Stimulated activated CD8-positive, alpha-beta memory T cell treated with anti-CD3 and anti-CD28 coated beads, Interleukin-2, amount 100 ng/mL, for 48 hours (primary cell): ENCODE data around the gene RFLNA.

Experiments used
- DNase-seq, 2 donors: peaks; one replicate each; pipeline ENCODE4 v3.0.0-alpha.2; 2020; ENCODE audit warnings: low read depth in 2 of 2

Gene RFLNA

DNA sequence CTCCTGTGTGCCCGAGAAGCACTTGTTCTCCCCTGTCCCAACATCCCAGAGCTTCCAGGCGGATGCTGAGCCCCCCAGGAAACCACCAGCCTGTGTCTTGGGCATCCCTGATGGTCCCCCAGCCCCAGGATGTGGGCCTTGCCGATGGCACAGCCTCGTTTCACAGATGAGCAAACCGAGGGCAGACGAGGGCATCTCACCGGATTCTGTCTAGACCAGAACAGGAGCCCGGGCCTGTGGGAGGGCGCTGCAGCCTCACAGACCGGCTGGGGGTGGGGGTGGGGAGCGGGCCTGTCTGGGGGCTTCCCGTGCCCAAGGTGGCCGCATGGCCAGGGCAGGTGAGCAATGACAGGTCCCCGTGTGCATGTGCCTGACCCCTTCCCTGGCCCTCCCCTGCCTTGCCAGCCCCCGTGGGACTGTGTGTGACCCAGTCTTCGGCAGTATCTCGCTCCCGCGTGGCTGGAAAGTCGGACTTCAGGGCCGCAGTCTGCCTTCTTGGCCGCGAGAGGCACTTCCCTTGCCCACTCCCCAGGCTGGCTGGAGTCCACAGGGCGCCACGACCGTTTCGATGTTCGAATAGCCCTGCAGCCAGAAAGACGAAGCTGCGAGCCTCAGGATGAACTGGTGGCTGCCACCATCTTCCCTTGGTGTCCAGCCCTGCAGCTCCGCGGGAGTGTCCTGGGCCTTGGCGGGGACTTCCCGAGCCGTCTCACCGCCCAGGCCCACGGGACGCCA is 8.9 kb downstream of the RFLNA start:
- DNase-seq = no peak

DNA sequence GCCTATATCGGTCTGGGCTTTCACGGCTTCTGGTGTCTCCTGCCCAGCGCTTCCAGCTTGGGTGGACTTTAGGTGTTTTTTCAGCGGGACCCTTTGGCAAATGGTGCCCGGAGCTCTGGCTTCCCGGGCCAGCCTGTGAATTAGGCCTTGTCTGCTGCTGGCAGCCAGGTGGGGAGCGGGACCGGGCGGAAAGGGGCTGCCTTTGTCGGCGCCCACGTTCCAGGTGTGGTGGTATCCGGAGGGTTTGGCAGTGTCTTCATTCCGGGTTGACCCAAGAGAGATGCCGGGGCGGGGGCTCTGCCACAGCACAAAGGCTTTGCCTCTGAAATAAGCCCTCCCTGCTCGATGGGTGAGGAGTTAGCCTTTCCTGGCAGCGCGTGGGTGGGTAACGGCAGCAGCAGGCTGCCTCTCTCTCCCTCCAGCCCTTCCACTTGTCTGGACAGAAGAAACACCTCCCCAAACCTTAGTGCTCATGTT is 9.5 kb downstream of the RFLNA start:
- no peak for DNase-seq

GRCh38 chr12:124305136-124305535 is 10.2 kb downstream of the RFLNA start:
- no peak for DNase-seq

- no peak for DNase-seq
Measured at GRCh38 chr12:124305776-124306685, 11.1 kb downstream of the RFLNA start.

- DNase-seq = no peak
Measured at GRCh38 chr12:124306686-124307555, 12.0 kb downstream of the RFLNA start.

- no peak for DNase-seq
Measured at GRCh38 chr12:124307556-124307825, 12.6 kb downstream of the RFLNA start.

DNA sequence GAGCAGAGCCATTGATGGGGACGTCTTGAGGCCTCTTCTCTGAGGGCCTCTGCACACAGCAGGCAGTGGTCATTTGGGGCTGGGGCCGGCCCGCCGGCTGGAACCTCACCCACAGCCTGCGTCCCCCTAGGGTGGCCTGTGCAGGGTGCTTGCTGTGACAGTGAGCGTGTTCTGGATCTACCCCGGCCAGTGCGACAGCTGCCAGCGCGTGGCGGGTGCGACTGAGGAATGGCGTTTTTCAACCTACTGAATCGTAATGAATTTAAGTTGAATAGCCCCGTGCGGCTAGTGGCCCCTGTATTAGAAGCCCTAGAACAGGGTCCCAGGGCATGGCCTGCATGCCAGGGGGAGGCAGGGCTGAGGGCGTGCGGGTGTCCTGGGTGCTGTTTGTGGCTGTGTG is 13.8 kb downstream of the RFLNA start:
- no peak for DNase-seq

GRCh38 chr12:124309231-124309630 is 14.3 kb downstream of the RFLNA start:
- no peak for DNase-seq

DNA sequence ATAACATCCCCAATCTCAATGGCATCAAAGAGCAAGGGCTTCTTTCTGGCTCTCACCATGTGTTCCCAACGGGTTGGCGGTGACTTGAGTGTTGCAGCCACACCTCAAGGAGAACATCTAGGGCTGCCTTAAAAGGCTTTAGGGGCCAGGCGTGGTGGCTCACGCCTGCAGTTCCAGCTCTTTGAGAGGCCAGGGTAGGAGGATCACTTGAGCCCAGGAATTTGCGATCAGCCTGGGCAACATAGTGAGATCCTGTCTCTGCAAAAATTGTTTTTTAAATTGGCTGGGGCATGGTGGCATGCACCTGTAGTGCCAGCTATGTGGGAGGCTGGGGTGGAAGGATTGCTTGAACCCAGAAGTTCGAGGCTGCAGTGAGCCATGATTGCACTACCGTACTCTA is 14.9 kb downstream of the RFLNA start:
- no peak for DNase-seq

GRCh38 chr12:124310178-124310577 is 15.3 kb downstream of the RFLNA start:
- no peak for DNase-seq

DNA sequence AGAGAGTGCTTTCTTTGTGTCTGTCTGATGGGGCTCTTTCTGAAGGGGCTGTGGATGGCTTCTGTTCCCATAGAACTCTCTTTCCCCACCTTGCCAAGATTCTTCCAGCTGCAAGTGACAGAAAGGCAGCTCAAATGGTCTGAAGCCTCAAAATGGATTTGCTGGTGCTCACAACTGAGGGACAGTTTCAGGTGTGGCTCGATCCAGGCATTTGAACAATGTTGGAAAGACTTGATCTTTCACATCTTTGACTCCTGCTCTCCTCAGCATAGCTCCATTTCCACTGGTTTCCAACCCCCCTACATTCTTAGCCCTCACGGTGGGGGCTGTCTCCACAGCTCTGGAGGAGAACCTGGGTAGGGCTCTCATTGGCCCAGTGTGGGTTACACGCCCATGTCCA is 15.9 kb downstream of the RFLNA start:
- DNase-seq = no peak

DNA sequence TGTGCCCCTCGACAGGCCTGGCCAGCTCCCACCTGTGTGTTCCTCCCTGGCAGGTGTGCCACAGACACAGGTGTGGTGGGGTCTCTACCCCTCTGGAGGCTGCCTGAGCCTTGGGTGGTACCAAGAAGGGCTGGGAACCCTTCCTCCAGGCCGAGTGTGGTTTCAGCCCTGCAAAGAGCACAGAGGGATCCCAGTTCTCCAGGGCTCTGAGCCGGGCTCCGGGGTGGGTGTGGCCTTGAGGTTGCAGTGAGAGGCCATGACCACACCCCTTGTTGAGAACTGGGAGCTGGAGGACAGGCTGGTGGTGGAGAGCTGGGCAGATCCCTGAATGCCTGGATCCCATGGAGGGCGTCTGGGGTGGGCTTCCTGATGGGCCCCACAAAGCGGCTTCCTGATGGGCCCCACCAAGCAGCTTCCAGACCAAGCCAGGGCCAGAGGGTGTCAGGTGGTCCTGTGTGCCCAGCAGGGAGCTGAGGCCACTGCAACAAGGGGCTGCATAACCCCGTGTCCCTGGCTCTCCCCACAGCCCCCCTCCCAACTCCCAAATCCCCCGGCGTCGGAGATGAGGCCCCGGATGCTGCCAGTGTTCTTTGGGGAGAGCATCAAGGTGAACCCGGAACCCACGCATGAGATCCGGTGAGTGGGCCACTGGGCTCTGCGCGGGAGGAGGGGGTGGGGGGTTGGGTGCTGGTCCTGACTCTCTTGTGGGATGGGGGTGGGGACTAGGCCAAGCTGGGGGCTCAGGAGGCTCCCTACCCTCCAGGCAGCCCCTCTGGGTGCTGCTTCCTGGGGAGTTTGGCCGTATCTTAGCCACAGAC is 16.6 kb downstream of the RFLNA start:
- no peak for DNase-seq

DNA sequence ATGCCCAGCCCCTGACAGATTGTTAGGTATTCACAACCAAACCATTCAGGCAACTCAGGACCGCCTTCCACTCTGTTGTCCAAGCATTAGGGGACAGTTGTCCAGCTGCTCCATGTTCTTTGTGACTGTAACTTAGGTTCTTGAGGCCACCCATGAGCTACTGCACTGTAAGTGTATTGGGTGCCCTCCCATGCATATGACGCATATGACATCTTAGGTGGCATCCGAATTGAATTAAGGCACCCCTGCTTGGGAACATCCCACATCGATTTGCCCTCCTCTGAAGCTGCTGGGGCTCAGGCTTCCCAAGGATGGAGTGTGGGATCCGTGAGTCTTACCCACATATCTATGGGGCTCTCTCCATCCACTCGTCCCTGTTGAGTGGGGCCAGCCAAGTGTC is 17.7 kb downstream of the RFLNA start:
- DNase-seq = no peak

DNA sequence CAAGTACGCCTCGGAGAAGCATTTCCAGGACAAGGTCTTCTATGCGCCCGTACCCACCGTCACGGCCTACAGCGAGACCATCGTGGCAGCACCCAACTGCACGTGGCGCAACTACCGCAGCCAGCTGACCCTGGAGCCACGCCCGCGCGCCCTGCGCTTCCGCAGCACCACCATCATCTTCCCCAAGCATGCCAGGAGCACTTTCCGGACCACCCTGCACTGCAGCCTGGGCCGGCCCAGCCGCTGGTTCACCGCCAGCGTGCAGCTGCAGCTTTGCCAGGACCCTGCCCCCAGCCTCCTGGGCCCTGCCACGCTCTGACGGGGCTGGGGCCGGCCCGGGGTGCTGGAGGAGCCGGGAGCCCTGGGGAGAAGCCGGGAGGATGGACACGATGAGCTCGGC is 19.3 kb downstream of the RFLNA start:
- DNase-seq = no peak

- DNase-seq = no peak
Measured at GRCh38 chr12:124314766-124315165, 19.9 kb downstream of the RFLNA start.

- DNase-seq = no peak
Measured at GRCh38 chr12:124315372-124316044, 20.6 kb downstream of the RFLNA start.

DNA sequence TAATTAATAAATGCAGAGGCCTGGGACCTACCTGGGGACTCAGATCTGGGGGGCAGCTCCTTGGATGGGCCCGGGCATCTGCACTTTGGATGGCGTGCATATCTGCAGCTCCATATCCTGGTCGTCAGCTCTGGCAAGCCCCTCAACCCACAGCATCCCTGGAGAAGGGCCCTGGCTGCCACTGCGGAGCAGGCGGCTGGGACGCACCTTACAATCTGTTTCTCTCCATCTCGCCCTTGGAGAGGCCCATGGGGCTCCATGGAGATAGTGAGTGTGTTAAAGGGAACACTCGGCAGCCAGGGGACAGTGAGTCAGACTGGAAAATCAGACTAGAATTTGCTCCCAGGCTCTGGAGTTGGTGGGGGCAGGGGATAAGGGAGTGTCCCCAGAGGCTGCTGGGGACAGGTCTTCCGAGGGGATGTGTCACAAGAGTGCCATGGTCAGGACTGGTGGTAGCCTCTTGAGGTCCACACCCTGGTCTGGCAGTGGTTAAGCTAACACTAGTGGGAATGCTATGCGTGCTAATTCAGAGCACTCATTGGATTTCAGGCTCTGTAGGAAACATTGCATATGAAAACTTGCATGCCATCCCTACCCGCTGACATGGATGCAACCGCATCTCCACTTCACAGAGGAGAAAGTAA is 21.5 kb downstream of the RFLNA start:
- DNase-seq = no peak

DNA sequence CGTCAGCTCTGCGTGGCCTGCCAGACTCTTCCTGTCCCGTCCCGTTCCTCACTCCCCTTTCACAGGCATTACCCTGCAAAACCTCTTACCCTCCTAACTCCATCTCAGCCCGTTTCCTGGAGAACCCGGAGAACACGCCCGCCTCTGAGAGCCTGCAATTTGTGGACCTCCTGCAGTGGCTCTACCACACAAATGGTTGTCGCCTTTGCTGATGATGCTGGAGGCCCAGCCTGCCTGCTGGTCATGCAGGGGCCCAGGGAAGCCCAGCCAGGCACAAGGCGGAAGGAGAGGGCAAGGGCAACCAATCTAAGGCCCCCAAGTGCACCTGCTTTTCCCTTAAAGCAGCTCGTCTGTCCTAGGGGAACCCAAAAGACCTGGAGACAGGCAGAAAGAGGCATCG is 22.5 kb downstream of the RFLNA start:
- no peak for DNase-seq

GRCh38 chr12:124318278-124319020 is 23.6 kb downstream of the RFLNA start:
- DNase-seq = no peak
